ENCODE data around the gene CARNS1. TPM values are rescaled to one million over a fixed set of nuclear protein-coding genes. Genes with fewer than 3 reads are reported as not detected.

The CARNS1 gene
- polyA plus RNA-seq, 1 of the 3 experiments (the other 2 are of a cell fraction) = 0.23 TPM

- POLR2A ChIA-PET = no interaction called here
- Histone ChIP-seq H3K9me2 (no peaks in the 10 kb centered on the region), H3K9me3 (no peaks in the 10 kb centered on the region), H2AFZ (ENCODE audit: low read depth) (no peak overlapping the region), H3F3A (replicated peaks; ENCODE audit: insufficient read depth) (peaks cover 18% of the 10 kb centered on the region), H4K20me1 (ENCODE audit: insufficient read depth) (no peaks in the 10 kb centered on the region), H3K4me1 (ENCODE audit: control insufficient read depth in 1 of 2, insufficient read depth in 2 of 2, low read depth in 1 of 2, low read length in 1 of 2) (peaks cover 0 to 13% of the 10 kb centered on the region in 2 experiments; a peak in 1 of 4 replicates), H3K4me3 (ENCODE audit: low read depth in 2 of 2, low read length in 1 of 2) (no peak overlapping the region), H3K4me2 (no peak overlapping the region), H3K36me3 (replicated peaks in 1 of 2; ENCODE audit: control insufficient read depth in 1 of 2, insufficient read depth in 2 of 2, low read length in 1 of 2) (peaks cover 8 to 13% of the 10 kb centered on the region in 2 experiments), H3K27ac (ENCODE audit: low read depth in 2 of 2, low read length in 1 of 2) (no peak overlapping the region), H3K79me2 (ENCODE audit: insufficient read depth) (peaks cover 23% of the 10 kb centered on the region), H3K9ac (no peak overlapping the region), H3K27me3 (ENCODE audit: insufficient read depth) (no peaks in the 10 kb centered on the region)
- WGBS (ENCODE audit: low lambda C conversion rate) = 92% methylated on average over 6 of the region's 18 CpGs
- DNase-seq = no peak
- no peak for TF ChIP-seq PBX3 (IDR thresholded peaks at IDR 0.05)
- no peak for TF ChIP-seq TEAD4 (IDR thresholded peaks at IDR 0.05; ENCODE audit: borderline replicate concordance, insufficient read depth)
- TF ChIP-seq RFX5 (IDR thresholded peaks at IDR 0.05; ENCODE audit: low read length) = no peak
- CTCF ChIA-PET = interaction anchor here (2.5 kb wide), 1 partner anchor 11 kb away, joined by 6 read pairs; no protein-coding TSS in a partner anchor
Measured at GRCh38 chr11:67393437-67393836, 22.0 kb upstream of the CARNS1 start.

- Histone ChIP-seq H3K4me2 (no peak overlapping the region), H3K4me1 (ENCODE audit: control insufficient read depth in 1 of 2, insufficient read depth in 2 of 2, low read depth in 1 of 2, low read length in 1 of 2) (peaks cover 0 to 13% of the 10 kb centered on the region in 2 experiments; a peak in 1 of 4 replicates), H3K9ac (no peak overlapping the region), H3K79me2 (ENCODE audit: insufficient read depth) (peaks cover 23% of the 10 kb centered on the region), H3K27me3 (ENCODE audit: insufficient read depth) (no peaks in the 10 kb centered on the region), H4K20me1 (ENCODE audit: insufficient read depth) (no peaks in the 10 kb centered on the region), H2AFZ (ENCODE audit: low read depth) (no peak overlapping the region), H3K9me3 (no peaks in the 10 kb centered on the region), H3F3A (replicated peaks; ENCODE audit: insufficient read depth) (peaks cover 12% of the 10 kb centered on the region), H3K36me3 (replicated peaks in 1 of 2; ENCODE audit: control insufficient read depth in 1 of 2, insufficient read depth in 2 of 2, low read length in 1 of 2) (peaks cover 8 to 18% of the 10 kb centered on the region in 2 experiments), H3K9me2 (no peaks in the 10 kb centered on the region), H3K27ac (ENCODE audit: low read depth in 2 of 2, low read length in 1 of 2) (no peak overlapping the region), H3K4me3 (ENCODE audit: low read depth in 2 of 2, low read length in 1 of 2) (no peak overlapping the region)
- POLR2A ChIA-PET = no interaction called here
- CTCF ChIA-PET = interaction anchor here (2.5 kb wide), 1 partner anchor 11 kb away, joined by 6 read pairs; no protein-coding TSS in a partner anchor
- no peak for DNase-seq
- no peak for TF ChIP-seq TCF12 (IDR thresholded peaks at IDR 0.05)
- no peak for TF ChIP-seq USF2 (IDR thresholded peaks at IDR 0.05; ENCODE audit: borderline replicate concordance, low read depth, low read length)
- TF ChIP-seq MAX (IDR thresholded peaks at IDR 0.05; ENCODE audit: low read depth) = no peak
- no peak for TF ChIP-seq CHD2 (IDR thresholded peaks at IDR 0.05; ENCODE audit: low read length, partially characterized antibody)
- no peak for TF ChIP-seq MXI1 (IDR thresholded peaks at IDR 0.05; ENCODE audit: low read depth, low read length)
- WGBS (ENCODE audit: low lambda C conversion rate) = 70% methylated on average over 4 of the region's 5 CpGs
Measured at GRCh38 chr11:67393990-67394389, 21.5 kb upstream of the CARNS1 start.
